Ureter (tissue), 1 donor: ENCODE results near the gene HCAR1. TPM values are rescaled to one million over a fixed set of nuclear protein-coding genes. Genes with fewer than 3 reads are reported as not detected.

Source experiments
- total RNA-seq: library from RNA; stranded (reverse); gene quantifications from one replicate; pipeline ENCODE4 v1.2.4, GENCODE V29; 2023
- donor health status: DM: yes; HTN: yes; CAD: no.

HCAR1 gene
- total RNA-seq, 1 donor from 2014 or later = 16.3 TPM

Other genes starting within 250 kb of the HCAR1 start
- 32.2 TPM for gene ZCCHC8, start 229.9 kb downstream of the HCAR1 start, total RNA-seq
- 72.5 TPM for gene RSRC2, start 203.9 kb downstream of the HCAR1 start, total RNA-seq
- gene KNTC1, start 203.6 kb downstream of the HCAR1 start, total RNA-seq = 21.6 TPM
- gene HCAR2, start 27.5 kb downstream of the HCAR1 start, total RNA-seq = 10.4 TPM
- 12.3 TPM for gene HCAR3, start 14.0 kb downstream of the HCAR1 start, total RNA-seq
- gene DENR, start 22.0 kb upstream of the HCAR1 start, total RNA-seq = 44.1 TPM
- gene CCDC62, start 43.7 kb upstream of the HCAR1 start, total RNA-seq = 0.36 TPM
- gene HIP1R, start 104.6 kb upstream of the HCAR1 start, total RNA-seq = 77.4 TPM
- 59.7 TPM for gene VPS37B, start 165.3 kb upstream of the HCAR1 start, total RNA-seq
- gene ABCB9, start 235.6 kb upstream of the HCAR1 start, total RNA-seq = 7.2 TPM
- gene OGFOD2, start 244.4 kb upstream of the HCAR1 start, total RNA-seq = 24.5 TPM
- 130 TPM for gene ARL6IP4, start 249.8 kb upstream of the HCAR1 start, total RNA-seq